Activated CD8-positive, alpha-beta memory T cell treated with anti-CD3 and anti-CD28 coated beads, Interleukin-2, amount 50 U/mL, for 1 hour (primary cell): ENCODE data around the gene DCTD.
"Not testable (repeated sequence)": the region's sequence is repeated elsewhere in the genome, so short reads cannot be mapped to it uniquely, and the experiment has no call there.

ENCODE experiments used
- DNase-seq: peaks from one replicate; pipeline ENCODE4 v3.0.0-alpha.2; 2020; ENCODE audit errors: extremely low read depth

DCTD gene

GRCh38 chr4:182921608-182922007 lies 4.4 kb upstream of the DCTD start:
- no peak for DNase-seq

- no peak for DNase-seq
Measured at GRCh38 chr4:182920676-182921075, 3.5 kb upstream of the DCTD start.

- DNase-seq = no peak
Measured at GRCh38 chr4:182918791-182919302, 1.7 kb upstream of the DCTD start.

GRCh38 chr4:182918044-182918607 lies 940 bp upstream of the DCTD start:
- DNase-seq = no peak

GRCh38 chr4:182916483-182917181 lies 554 bp downstream of the DCTD start:
- DNase-seq = no peak

- no peak for DNase-seq
Measured at GRCh38 chr4:182914357-182914756, 2.8 kb downstream of the DCTD start.

GRCh38 chr4:182913621-182914020 lies 3.6 kb downstream of the DCTD start:
- no peak for DNase-seq

GRCh38 chr4:182913036-182913435 lies 4.2 kb downstream of the DCTD start:
- DNase-seq = no peak

GRCh38 chr4:182908124-182908523 lies 9.1 kb downstream of the DCTD start:
- no peak for DNase-seq

- no peak for DNase-seq
Measured at GRCh38 chr4:182907396-182907795, 9.8 kb downstream of the DCTD start.

- no peak for DNase-seq
Measured at GRCh38 chr4:182906786-182907185, 10.4 kb downstream of the DCTD start.

GRCh38 chr4:182905038-182905437 lies 12.1 kb downstream of the DCTD start:
- no peak for DNase-seq

- DNase-seq = no peak
Measured at GRCh38 chr4:182904211-182904761, 12.9 kb downstream of the DCTD start.

- DNase-seq = no peak
Measured at GRCh38 chr4:182903013-182903412, 14.2 kb downstream of the DCTD start.

GRCh38 chr4:182901337-182901736 lies 15.8 kb downstream of the DCTD start:
- DNase-seq = no peak

- not testable (repeated sequence) for DNase-seq
Measured at GRCh38 chr4:182900021-182900420, 17.2 kb downstream of the DCTD start.

- no peak for DNase-seq
Measured at GRCh38 chr4:182898479-182898799, 18.7 kb downstream of the DCTD start.

GRCh38 chr4:182897601-182898478 lies 19.3 kb downstream of the DCTD start:
- DNase-seq = no peak

- DNase-seq = no peak
Measured at GRCh38 chr4:182896421-182896820, 20.8 kb downstream of the DCTD start.

GRCh38 chr4:182895791-182896292 lies 21.3 kb downstream of the DCTD start:
- no peak for DNase-seq

- no peak for DNase-seq
Measured at GRCh38 chr4:182894681-182895275, 22.4 kb downstream of the DCTD start.
